Heart right ventricle (tissue), 16 donors: ENCODE results near the gene TMEM147. TPM values are rescaled to one million over a fixed set of nuclear protein-coding genes. Genes with fewer than 3 reads are reported as not detected.

ENCODE experiments used
- ATAC-seq, 8 donors: fragments of 200-7000 bp; cut with Tn5 transposase; one replicate each; pipeline ENCODE4 v1.9.1; 2020; ENCODE audit warnings: mild to moderate bottlenecking in 8 of 8, moderate library complexity in 8 of 8, moderate number of reproducible peaks in 1 of 8
- DNase-seq, 2 donors: peaks; one replicate each; pipeline ENCODE4 v3.0.0-alpha.2; 2020
- H3K27ac ChIP-seq, 10 donors: fragments of 200-600 bp; sonication (generic) in 2 of 10; one replicate each; pipeline versions ENCODE4 v1.5.0 to v1.8.0; 2020 to 2022; ENCODE audit warnings: mild to moderate bottlenecking in 3 of 10
- H3K27me3 ChIP-seq, 7 donors: fragments of 200-600 bp; one replicate each; pipeline ENCODE4 v1.8.0; 2021 to 2022; ENCODE audit warnings: mild to moderate bottlenecking in 2 of 7
- H3K36me3 ChIP-seq, 9 donors: fragments of 200-600 bp; sonication (generic) in 1 of 9; one replicate each; pipeline versions ENCODE4 v1.5.0 to v1.8.0; 2020 to 2022; ENCODE audit warnings: mild to moderate bottlenecking in 2 of 9
- H3K4me1 ChIP-seq, 9 donors: fragments of 200-600 bp; sonication (generic) in 1 of 9; one replicate each; pipeline versions ENCODE4 v1.5.0 to v1.8.0; 2020 to 2022; ENCODE audit warnings: mild to moderate bottlenecking in 4 of 9
- H3K4me3 ChIP-seq, 10 donors: fragments of 200-600 bp; sonication (generic) in 2 of 10; one replicate each; pipeline versions ENCODE4 v1.5.0 to v1.8.0; 2020 to 2022; ENCODE audit warnings: mild to moderate bottlenecking in 7 of 10, moderate library complexity in 2 of 10
- H3K9me3 ChIP-seq, 11 donors: fragments of 200-600 bp in 10 of 11; sonication (generic) in 2 of 11; one replicate each; pipeline versions ENCODE4 v1.5.0 to v1.8.0; 2013 to 2022; ENCODE audit warnings: mild to moderate bottlenecking in 2 of 11, control low read depth in 1 of 11, moderate library complexity in 1 of 11
- CTCF ChIP-seq, 9 donors: fragments of 200-600 bp; sonication (generic) in 2 of 9; IDR thresholded peaks; one replicate each; pipeline versions ENCODE4 v1.5.0 to v1.8.0; 2021 to 2022; ENCODE audit warnings: antibody characterized with exemption in 9 of 9, mild to moderate bottlenecking in 5 of 9, moderate library complexity in 1 of 9
- WGBS, 2 donors: extraction: QIAGEN DNeasy Blood & Tissue Kit; methylation state at CpG; one replicate each; pipeline ENCODE4 v1.1.7; 2013; ENCODE audit warnings: inconsistent platforms in 1 of 2; 5-methylcytosine and 5-hydroxymethylcytosine counted together
- intact Hi-C, 10 donors: fragments of 100-400 bp; cut with DNase I; formaldehyde crosslinking; loops; one replicate each; pipeline versions ENCODE4 v1.11.1 to v1.14.2; 2022
- polyA plus RNA-seq, 2 donors: library from polyadenylated mRNA; stranded (reverse); fragments of 200-250 nt; gene quantifications; one replicate each; pipeline ENCODE4 v1.2.3, GENCODE V29; 2013
- total RNA-seq, 10 donors: library from RNA; stranded (reverse); fragmentation: NEBNext Ultra II Directional in 3 of 10; extraction: Animal tissue kit (Norgen Biotek cat#: 25700) in 3 of 10; gene quantifications; one replicate each; pipeline versions ENCODE4 v1.2.1 to v1.2.4, GENCODE V29; 2021 to 2023
- donor health status: Arrhythmogenic right ventricular cardiomyopathy.
- donor health status: ischemic (EF 13 %, LVEDD 7.1; RV severe dilation, severe dysfunction).
- donor health status: healthy with polysubstance abuse.
- donor health status: DM: no; HTN: yes; CAD: no.
- donor health status: DM: no; HTN: no; CAD: no.
- donor health status: ischemic (EF 25% LVEDD 6.9; RV normal size, moderate dysfunction).
- donor health status: ischemic (EF 25% LVEDD 5.7; RV mildly dilated, moderate dysfunction).
- donor health status: healthy.
- donor health status: DM: yes; HTN: yes; CAD: no.
- donor health status: Ischemic cardiomyopathy.
- donor health status: ischemic (EF 35%, LVEDD 5.7; RV mildly dilated, moderate dysfunction).
- donor health status: nonischemic (EF 11% LVEDD 7.7; RV severe dilation, severe dysfunction).
- donor health status: DM: yes; HTN: yes; CAD: no.
- donor health status: PGD.
- donor health status: ischemic (EF 29% LVEDD 5.4; RV normal size, mild dysfunction).
- donor health status: nonischemic (EF 23%, LVEDD 6.1; RV moderate dilation, normal function).

The TMEM147 gene
- total and polyA plus RNA-seq, 12 donors: 62.8 to 229 (median 80.4) TPM

- TF ChIP-seq CTCF (IDR thresholded peaks at IDR 0.05): no peak
- Histone ChIP-seq H3K4me1 (peaks cover 0 to 8% (median 3%) of the 10 kb centered on the region in 9 donors), H3K36me3 (no peaks in the 10 kb centered on the region), H3K27ac (no peak overlapping the region), H3K9me3 (no peaks in the 10 kb centered on the region), H3K27me3 (no peaks in the 10 kb centered on the region), H3K4me3 (no peak overlapping the region)
- 75 to 77% methylated on average over 9 of the region's 9 CpGs for WGBS, 2 donors
- intact Hi-C loops: loop anchor here in 2 of 10 donors (10.0 kb wide), 2 partner anchors 144 to 224 kb away; partner anchors contain the start of gene FFAR3 (in 1 of the 2)
- ATAC-seq (no peak), DNase-seq (no peak)
Observed at GRCh38 chr19:35498984-35499527, 46.4 kb upstream of the TMEM147 start.

DNA sequence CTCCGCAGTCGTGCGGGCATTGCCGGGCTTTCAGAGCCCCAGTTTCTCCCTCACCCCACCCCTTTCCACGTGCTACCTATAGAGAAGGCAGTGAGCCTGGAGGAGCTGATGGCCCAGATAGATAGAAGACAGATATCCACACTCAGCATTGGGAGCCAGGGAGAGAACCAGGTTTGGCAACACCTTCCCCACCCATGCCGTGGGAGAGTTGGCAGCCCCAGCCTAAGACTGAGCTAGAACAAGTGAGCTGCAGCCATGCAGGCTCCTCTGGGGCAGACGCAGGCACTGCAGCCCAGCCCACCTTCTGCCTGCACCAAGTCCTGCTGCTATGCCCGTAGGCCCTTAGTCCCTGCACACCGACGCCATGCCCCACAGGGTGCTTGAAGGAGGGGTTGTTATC, 44.8 kb upstream of the TMEM147 start:
- Histone ChIP-seq H3K4me3 (no peak overlapping the region), H3K27me3 (no peaks in the 10 kb centered on the region), H3K4me1 (peaks cover 0 to 2% (median 0%) of the 10 kb centered on the region in 9 donors), H3K9me3 (no peaks in the 10 kb centered on the region), H3K27ac (no peak overlapping the region), H3K36me3 (no peaks in the 10 kb centered on the region)
- no peak for ATAC-seq
- no peak for DNase-seq
- 87 to 88% methylated on average over 10 of the region's 10 CpGs for WGBS, 2 donors
- intact Hi-C loops: no loop called here
- TF ChIP-seq CTCF (IDR thresholded peaks at IDR 0.05): no peak

DNA sequence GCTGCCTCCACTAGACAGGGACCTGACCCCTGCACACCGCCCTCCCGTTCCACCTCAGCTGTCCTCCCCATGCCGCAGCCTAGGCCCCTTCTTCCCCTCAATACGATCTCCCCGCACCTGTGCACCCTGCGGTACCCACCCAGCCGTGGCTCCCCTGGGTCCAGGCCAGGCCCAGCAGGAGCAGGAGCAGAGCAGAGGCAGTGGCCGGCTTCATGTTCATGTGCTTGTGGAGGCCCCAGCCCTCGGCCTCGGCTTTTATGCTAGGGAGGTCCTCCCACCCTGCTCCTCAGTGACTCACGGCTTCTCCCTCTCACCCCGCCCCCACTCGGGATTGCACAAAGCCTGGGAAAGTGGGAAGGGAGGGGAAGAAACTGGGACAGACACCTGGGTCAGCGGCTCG, 43.7 kb upstream of the TMEM147 start:
- H3K9me3 ChIP-seq: no peaks in the 10 kb centered on the region
- H3K27ac ChIP-seq: no peak overlapping the region
- WGBS, 2 donors: 81 to 83% methylated on average over 15 of the region's 15 CpGs
- intact Hi-C loops: no loop called here
- ATAC-seq (peak in 1 of 8 donors; percentile 19), DNase-seq (no peak)
- H3K4me3 ChIP-seq: no peak overlapping the region
- H3K36me3 ChIP-seq: no peaks in the 10 kb centered on the region
- TF ChIP-seq CTCF (IDR thresholded peaks at IDR 0.05): no peak
- H3K27me3 ChIP-seq: no peaks in the 10 kb centered on the region
- no peaks in the 10 kb centered on the region for H3K4me1 ChIP-seq

DNA sequence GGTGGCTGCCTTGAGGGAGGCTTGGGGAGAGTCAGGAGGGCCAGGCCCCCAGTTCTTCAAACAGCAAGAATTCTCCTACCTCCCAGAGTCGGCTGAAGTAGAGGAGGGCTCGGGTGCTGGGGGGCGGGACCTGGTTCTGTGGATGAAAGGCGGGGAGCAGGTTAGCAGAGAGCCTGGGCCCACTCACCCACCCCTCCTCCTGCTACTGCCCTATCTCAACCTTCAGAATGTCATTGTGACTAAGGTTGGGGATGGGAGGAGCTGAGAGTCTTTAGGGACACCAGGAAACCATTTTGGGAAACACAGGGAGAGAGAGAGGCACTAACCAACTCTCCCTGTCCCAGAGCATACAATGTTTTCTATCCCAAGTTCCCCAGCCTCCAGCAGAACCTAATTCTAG, 42.7 kb upstream of the TMEM147 start:
- ATAC-seq (peak in 5 of 8 donors; percentile 35 to 60 (median 54)), DNase-seq (no peak)
- H3K36me3 ChIP-seq: no peaks in the 10 kb centered on the region
- H3K27ac ChIP-seq: no peak overlapping the region
- TF ChIP-seq CTCF (IDR thresholded peaks at IDR 0.05): no peak
- peaks cover 0 to 7% (median under 1%) of the 10 kb centered on the region in 7 donors for H3K27me3 ChIP-seq
- intact Hi-C loops: no loop called here
- H3K4me1 ChIP-seq: no peaks in the 10 kb centered on the region
- no peak overlapping the region for H3K4me3 ChIP-seq
- no peaks in the 10 kb centered on the region for H3K9me3 ChIP-seq
- WGBS, 2 donors: 68 to 73% methylated on average over 4 of the region's 4 CpGs
